Glomerular visceral epithelial cell (primary cell): ENCODE measurements around the gene H2BW1.
"Not testable (repeated sequence)": the region's sequence is repeated elsewhere in the genome, so short reads cannot be mapped to it uniquely, and the experiment has no call there.

Experiments used
- DNase-seq: peaks from one replicate; pipeline ENCODE4 v3.0.0-alpha.2; 2016; ENCODE audit errors: extremely low spot score

H2BW1 gene

DNA sequence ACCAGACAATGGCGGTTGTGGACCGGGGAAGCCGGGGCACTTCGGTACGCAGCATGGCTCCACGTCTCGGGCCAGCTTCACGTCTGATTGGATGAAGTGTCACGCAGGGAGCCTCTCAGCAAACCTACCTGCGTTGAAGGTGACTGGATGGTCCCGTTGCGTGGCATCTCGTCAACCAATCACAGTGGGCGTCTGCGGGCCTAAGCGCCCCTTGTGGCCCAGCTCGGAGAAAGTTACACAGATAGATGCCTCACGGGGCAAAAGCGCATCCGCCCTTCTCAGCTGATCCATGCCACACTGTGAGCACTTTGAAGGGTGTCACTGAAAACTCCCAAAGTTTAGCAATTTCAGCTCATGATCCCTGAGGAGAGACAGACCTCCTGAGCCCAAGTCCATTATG is at the start of gene H2BW1:
H2BW1 (minus strand) TSS at position 103 of the 400 bp plus-strand sequence. CDS start 132 bp downstream, outside the sequence.
- DNase-seq = no peak

GRCh38 chrX:104062636-104063035 is 49.1 kb upstream of the H2BW1 start:
- not testable (repeated sequence) for DNase-seq

- DNase-seq = not testable (repeated sequence)
Measured at GRCh38 chrX:104054956-104055355, 41.4 kb upstream of the H2BW1 start.

DNA sequence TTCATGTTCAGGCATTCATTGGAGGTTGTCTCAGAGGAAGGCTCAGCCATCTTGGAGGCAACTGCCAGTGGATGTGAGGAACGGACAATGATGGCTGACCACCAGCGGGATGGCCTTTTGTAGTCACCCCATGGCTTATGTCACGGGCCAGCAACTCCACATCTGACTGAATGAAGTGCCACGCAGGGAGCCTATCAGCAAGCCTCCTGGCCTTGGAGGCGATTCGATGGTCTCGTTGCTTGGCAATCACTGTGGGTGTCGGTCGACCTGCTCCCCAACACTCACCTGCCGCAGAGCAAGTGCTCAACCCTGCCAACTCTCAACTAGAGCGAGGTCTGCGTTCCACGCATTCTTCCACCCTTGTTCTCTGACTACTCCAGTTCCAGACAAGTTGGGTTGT is 33.7 kb upstream of the H2BW1 start:
- no peak for DNase-seq

DNA sequence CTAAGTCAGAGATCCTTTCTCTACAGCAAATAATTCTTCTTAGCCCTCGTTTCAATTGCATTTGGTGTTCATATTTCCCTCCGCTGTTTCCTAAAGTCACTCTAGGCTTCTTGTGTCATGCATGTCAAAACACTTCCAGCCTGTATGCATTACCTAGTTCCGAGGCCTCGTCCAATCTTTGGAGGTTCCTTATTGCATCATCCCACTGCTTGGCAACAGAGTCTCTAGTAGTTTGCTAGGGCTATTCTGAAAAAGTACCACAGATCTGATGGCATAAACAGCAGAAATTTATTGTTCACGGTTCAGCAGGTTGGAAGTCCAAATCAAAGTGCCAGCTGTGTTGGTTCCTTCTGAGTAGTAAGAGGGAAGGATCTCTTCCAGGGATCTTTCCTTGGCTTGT is 32.1 kb upstream of the H2BW1 start:
- DNase-seq = no peak

- DNase-seq = no peak
Measured at GRCh38 chrX:104041003-104041402, 27.5 kb upstream of the H2BW1 start.

GRCh38 chrX:104039689-104040505 is 26.4 kb upstream of the H2BW1 start, which contains the start of gene H2BW2:
Gene H2BW2, plus strand, starts transcription at chrX:104039956. Its CDS starts 39 bp downstream, at chrX:104039995.
- DNase-seq = no peak

GRCh38 chrX:104018126-104018525 is 4.6 kb upstream of the H2BW1 start:
- no peak for DNase-seq

DNA sequence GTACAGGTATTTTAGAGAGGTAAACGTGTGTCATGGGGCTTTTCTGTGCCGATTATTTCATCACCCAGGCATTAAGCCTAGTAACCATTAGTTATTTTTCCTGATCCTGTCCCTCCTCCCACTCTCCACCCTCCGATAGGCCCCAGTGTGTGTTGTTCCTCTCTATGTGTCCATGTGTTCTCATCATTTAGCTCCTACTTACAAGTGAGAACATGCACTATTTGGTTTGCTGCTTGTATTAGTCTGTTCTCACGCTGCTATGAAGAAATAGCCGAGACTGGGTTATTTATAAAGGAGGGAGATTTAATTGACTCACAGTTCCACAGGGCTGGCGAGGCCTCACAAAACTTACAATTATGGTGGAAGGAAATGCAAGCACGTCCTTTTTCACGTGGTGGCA is 2.1 kb upstream of the H2BW1 start:
- not testable (repeated sequence) for DNase-seq

GRCh38 chrX:104013158-104013557 is 350 bp downstream of the H2BW1 start:
- no peak for DNase-seq

GRCh38 chrX:104008831-104009230 is 4.7 kb downstream of the H2BW1 start:
- no peak for DNase-seq

GRCh38 chrX:103999234-103999633 is 14.3 kb downstream of the H2BW1 start:
- DNase-seq = no peak

GRCh38 chrX:103983508-103983907 is 30.0 kb downstream of the H2BW1 start:
- DNase-seq = not testable (repeated sequence)

DNA sequence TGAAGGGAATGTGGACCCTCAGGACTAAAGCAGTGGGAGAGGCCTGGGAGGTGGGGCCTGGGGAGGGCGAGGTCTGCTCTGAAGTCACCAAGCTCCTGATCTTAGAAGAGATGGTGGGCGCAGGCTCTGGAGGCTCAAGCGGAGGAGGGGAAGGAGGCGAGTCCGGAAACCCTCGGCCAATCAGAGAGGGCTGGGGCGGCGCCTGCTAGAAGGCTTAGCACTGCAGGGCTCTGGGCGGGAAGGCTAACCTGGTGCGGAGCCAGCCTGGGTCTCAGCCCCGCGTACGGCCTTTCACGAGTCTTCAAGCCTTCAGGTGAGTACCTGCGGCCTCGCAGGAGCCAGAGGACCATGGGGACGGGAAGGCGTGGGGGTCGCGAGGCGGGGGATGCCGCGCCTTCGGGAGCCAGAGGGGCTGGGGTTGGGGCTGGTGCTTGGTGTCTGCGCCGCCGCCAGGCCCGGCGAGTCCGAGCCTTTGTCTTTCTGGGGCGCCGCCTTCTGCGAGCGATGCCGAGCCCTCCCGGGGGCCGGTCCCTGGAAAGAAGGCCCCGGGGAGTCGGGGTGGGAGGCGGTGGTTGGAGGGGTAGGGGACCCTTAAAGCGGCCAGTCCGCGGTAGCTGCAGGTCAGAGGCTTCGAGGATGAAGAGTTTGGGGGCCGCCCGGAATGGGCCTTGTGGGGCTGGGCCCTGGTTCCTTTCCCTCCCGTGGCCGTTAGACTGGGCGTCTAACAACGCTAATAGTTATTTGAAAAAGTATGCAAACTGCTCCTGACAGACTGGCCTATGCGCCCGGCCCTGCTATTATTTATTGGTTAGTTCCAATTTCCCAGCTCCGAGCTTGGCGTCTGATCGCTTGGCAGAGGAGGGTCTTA is 50.9 kb downstream of the H2BW1 start, which contains the start of gene TMSB15B:
TMSB15B (plus strand) TSS at position 217 of the 868 bp plus-strand sequence.
- not testable (repeated sequence) for DNase-seq
